Stimulated activated CD4-positive, alpha-beta T cell treated with anti-CD3 and anti-CD28 coated beads, Interleukin-4, amount 100 ng/mL, for 48 hours (primary cell): ENCODE measurements around the gene MFSD12.
A peak's percentile ranks its signal among the peaks of the same experiment; 100 is the strongest.

Experiments
- DNase-seq, 2 donors: peaks; one replicate each; pipeline ENCODE4 v3.0.0-alpha.2; 2020; ENCODE audit warnings: low read depth in 2 of 2

MFSD12 gene

DNA sequence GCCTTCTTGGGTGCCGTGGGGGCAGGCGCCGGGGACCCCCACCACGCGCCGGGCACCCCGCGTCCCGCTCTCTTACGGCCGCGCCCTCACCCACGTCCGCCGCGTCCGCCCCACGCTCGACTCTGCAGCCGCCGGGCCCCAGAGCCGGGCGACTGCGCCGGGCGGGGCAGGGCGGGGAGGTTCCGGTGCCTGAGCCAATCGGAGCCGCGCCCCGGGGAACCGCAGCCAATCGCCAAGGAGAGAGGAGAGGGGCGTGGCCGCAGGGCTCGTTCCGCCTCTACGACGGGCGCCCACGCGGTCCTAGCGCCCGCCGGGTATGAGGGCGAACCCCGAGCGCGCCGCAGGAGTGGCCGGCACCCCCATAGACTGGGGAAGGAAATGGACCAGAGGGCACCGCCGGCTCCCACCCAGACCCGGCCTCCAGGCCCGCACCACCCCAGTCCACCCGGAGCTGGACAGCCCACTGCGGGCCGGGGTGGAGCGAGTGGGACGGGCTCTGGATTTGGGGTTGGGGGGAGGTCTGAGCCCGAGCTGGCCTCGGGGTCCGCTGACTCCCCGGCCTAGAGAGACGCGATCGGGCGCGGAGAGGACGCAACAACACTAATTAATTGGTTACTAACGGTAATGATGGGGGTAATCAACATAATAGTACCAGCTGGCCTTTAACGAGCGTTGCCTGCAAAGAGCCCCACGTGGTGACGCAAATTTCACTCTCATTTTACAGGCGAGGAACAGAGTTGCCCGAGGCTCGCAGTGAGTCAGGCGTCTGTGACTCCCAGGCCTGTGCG lies at the start of gene MFSD12:
Gene MFSD12 (minus strand): TSS at position 126 of the 788 bp plus-strand sequence. CDS start 183 bp downstream, outside the sequence.
- DNase-seq, result peak; percentile 94 to 95

DNA sequence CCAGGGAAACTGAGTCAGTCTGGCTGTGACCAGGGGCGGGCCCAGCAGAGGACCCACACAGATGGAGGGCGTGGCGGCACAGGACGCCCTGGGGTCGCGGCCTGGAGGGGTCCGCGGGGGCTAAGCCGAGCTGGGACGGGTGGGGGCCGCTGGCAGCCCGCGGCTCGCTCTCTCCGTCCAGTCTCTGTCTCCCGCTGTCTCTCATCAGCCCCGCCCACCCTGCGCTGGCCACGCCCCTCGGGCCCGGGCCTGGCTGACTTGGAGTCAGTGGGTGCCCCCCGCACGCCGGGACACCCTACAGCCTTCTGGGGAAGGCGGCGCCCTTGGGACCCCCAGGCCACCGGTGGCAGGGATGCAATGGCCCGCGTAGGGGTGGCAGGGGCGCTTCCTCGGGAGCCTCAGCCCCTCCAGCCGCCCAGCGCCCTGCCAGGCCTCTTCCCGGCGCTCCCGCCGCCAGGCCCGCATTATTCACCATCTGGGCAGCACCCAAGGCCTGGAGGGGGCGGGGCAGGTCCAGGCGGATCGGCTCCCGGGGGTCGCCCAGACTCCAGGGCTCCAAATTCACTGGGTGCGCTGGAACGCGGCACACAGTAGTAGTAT lies 49.4 kb upstream of the MFSD12 start, which contains the start of gene TBXA2R:
Gene TBXA2R (minus strand): TSS at position 186 of the 600 bp plus-strand sequence. CDS start 6,241 bp downstream, outside the sequence.
- DNase-seq, result peak; percentile 55 to 59

DNA sequence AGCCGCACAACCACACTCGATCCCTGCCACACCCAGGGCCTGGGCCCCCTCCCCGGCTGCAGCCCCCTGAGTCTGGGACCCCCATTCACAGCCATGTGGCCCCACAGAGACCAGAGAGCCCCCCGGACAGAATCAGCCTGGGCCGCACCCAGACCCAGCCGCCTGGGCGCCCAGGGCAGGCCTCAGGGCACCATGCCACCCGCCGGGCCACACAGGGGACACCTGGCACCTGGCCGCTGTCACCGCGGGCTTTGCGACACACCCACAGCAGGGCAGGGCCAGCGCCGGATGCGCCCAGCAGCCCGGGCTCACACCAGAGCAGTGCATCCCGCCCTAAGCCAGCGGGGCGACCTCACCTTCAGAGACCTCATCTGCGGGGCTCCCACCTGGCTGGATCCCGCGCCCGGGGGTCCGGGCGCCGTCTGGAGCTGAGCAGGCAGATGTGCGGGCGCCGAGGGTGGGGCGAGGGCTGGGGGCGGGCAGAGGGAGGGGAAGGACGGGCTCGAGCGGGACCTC lies 48.8 kb upstream of the MFSD12 start:
- DNase-seq, result no peak

DNA sequence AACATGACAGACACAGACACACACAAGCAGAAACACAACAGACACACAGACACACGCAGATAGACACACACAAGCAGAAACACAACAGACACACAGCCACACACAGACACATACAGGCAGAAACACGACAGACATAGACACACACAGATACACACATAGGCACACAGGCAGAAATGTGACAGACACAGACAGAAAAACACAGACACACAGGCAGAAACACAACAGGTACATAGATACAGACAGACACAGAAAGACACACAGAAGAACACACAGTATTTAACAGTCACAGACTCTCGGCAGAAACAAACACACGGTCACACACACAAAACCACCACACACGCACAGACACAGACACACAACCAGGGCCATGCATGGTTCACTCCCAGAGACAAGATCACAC lies 48.4 kb upstream of the MFSD12 start:
- DNase-seq, result no peak

DNA sequence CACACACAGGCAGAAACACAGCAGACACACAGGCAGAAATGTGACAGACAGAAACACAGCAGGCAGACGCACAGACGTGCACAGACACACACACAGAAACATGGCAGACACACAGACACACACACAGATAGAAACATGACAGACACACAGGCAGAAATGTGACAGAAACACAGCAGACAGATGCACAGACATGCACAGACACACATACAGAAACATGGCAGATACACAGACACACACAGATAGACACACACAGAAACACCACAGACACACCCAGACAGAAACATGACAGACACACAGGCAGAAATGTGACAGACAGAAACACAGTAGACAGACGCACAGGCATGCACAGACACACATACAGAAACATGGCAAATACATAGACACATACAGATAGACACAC lies 48.0 kb upstream of the MFSD12 start:
- no peak for DNase-seq

DNA sequence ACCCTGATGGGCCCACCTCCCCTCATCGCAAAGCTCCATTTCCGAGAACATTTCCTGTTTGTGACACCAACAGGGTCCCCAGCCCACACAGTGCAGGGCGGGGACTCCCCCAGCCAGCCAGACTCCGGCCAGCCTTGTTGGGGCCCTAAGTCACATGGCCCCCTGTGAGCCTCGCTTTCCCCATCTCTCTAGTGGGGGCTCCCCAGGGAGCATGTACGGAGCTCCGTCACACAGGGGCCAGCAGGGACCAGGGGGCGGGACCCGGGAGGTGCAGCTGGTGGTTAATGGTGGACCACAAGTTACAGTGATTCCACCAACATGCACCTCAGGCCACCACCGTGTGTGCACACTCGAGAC lies 47.6 kb upstream of the MFSD12 start:
- no peak for DNase-seq

DNA sequence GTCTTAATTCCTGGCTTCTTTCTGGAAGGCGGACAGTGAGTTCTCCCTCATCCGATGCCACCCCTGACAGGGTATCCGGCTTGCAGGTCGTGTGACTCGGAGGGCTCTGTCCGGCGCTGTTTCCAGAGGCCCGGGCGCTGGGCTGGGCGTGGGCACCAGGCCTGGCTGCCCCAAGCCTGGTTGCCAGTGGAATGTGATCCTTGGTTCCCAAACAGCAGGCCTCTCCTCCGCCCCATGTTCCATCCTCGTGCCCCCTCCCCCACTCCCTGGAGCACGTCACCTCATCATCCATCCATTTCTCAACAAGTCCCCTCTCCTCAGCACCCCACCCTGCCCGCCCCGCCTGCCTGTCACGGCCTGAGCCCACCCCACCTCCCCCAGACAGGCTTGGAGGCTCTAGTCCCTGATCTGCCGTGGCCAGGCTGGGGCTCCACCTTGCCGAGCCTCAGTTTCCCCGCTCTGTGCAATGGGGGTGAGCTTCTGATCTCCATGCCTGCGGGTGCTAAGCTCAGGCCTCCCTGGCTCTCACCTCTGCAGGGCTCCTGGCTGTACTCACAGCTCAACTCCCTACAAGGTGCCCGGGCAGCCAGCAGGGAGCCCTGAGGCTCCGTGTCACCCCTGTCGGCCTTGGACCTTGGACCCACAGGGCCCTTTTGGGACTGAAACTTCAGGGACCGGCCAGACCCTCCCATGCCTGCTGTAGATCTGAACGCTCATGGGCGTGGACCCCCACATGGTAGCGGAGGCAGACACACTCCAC lies 47.0 kb upstream of the MFSD12 start:
- DNase-seq, result no peak

DNA sequence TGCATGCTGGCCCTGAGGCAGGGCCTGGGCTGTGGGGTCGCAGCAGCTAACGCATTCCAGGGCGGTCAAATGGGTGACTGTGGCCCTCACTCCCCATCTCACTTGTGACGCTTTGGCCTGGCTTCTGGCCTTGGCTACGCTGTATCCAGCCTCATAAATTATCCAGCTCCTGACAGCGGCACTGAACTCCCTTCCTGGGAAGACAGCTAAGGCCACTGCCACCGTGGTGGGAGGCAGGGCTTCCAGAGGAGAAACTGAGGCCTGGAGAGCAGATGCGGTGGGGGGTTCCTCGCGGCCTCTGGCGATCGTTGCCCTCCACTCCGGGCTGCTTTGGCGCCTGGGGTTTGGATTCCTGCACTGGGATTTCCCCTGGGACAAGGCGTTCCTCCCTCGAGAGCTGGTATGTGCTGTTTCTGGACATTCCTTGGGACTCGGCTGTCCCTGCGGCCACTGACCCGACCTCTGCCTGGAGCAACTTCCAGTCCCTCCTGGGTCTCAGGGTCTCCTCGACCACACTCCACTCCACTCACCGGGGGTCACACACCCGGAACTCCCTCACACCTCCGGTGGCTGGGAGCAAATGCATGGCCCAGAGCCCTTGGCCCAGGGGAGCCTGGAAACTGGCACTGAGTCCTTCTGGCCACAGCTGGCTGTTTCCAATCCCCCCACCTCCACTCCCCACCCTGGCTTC lies 45.9 kb upstream of the MFSD12 start:
- no peak for DNase-seq

DNA sequence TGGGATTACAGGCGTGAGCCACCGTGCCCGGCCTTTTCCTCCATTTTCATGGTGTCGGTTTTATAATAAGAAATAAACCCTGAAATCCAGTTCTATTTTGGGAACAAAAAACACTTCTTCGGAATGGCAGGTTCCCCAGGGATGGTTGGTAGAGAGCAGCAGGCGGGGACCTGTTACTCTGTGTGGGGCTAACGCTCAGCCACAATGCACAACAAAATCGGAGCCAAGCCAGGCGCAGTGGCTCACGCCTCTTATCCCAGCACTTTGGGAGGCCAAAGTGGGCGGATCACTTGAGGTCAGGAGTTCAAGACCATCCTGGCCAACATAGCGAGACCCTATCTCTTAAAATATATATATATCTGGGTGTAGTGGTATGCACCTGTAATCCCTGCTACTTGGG lies 43.6 kb upstream of the MFSD12 start:
- no peak for DNase-seq

DNA sequence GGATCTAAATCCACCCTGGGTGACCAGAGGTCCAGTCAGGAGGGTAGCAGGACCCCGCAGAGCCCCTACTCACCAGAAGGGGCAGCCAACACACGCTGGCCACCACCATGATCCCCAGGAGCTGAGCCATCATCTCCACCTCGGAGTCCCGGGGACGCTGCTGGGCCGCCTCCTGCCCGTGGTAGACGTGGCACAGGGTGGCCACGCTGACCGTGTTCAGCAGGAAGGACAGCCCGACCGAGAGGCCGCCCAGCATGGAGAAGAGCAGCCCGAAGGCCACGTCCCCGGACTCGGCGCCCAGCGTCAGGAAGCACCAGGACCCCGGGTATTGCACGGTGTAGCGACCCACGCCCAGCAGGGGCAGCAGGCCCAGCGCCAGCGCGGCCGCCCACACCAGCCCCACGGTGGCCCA lies 42.4 kb upstream of the MFSD12 start:
- DNase-seq, result no peak

DNA sequence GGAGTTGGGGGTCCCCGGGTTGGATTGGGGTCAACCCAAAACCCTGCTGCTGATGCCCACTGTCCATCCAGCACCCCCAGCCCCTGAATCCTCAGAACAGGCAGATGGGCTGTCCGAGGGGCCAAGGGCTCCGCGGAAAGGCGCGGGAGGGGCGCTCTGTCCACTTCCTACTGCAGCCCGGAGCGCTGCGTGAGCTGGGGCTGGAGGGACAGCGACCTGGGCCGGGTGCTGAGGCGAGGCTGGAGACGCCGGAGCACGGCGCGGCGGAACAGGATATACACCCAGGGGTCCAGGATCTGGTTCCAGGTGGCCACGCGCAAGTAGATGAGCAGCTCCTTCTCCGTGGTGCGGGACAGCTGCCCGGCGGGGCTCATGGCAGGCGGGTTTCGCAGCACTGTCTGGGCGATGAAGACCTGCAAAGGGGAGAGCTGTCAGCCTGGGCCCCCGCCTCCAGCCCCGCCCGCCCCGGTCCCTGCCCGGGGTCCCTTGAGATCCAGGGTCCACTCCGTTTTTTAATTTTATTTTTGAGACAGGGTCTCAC lies 38.2 kb upstream of the MFSD12 start:
- DNase-seq, result no peak

DNA sequence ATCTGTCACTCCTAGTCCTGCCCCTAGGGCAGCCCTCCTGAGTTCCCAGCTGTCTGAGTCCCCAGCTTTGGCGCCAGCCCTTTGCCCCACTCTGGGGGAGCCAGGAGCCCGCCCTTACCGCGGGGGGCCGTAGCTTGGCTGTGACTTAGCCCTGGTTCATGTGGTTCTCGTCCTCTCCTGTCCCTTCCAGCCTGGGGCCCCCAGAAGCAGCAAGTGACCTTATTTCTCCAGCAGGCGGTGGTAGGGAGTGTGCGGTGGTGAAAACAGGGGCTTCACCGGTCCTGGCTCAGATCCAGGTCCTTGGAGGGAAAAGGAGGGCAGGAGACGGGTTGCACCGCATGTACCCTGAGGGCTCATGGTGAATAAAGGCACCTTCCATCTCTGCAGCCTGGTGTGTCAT lies 35.8 kb upstream of the MFSD12 start:
- no peak for DNase-seq

DNA sequence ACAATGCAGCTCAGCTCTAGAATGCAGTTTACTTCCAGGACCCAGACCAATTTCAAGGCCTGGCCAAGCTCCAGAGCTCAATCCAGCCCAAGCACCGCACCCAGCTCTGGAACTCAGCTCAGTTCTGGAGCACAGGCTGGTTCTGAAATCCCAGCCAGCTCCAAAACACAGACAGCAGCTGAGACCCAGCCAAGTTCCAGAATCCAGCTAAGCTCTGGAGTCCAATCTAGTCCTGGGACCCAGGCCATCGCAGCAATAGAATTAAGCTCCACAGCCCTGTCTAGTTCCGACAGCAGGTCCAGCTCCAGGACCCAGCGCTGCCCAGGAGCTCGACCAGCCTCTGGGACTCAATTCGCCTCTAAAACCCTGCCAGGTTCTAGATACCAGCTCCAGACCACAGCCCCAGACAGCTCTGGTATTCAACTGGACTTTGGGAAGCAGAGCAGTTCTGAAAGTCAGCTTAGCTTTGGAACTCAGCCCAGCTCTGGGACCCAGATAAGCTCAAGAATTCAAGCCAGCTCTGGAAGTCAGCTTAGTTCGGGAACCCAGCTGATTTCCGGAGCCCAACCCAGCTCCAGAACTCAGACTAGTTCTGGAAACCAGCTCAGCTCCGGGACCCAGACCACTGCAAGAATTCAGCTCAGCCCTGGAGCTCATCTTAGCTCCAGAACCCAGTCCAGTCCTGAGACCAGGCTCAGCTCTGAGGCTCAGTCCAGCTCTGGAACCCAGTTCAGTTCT lies 34.7 kb upstream of the MFSD12 start:
- no peak for DNase-seq

DNA sequence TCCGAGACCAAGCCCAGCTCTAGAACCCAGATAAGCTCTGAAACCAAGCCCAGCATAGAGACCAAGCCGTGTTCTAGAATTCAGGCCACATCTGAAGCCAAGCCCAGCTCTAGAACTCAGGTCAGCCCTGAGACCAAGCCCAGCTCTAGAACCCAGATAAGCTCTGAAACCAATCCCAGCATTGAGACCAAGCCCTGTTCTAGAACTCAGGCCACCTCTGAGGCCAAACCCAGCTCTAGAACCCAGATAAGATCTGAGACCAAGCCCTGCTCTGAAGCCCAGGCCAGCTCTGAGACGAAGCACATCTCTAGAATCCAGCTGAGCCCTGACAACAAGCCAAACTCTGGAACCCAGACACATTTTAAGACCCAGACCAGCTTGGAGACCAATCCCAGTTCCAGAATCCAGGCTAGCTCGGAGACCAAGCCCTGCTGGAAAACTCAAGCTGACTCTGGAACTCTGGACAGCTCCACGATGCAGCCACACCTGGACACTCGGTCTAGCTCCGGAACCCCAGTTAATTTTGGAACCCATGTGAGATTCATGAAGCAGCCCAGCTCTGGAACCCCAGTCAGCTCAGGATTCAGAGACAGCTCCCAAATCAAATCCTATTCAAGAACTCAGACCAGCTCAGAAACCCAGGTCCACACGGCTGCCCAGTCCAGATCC lies 33.7 kb upstream of the MFSD12 start:
- no peak for DNase-seq

DNA sequence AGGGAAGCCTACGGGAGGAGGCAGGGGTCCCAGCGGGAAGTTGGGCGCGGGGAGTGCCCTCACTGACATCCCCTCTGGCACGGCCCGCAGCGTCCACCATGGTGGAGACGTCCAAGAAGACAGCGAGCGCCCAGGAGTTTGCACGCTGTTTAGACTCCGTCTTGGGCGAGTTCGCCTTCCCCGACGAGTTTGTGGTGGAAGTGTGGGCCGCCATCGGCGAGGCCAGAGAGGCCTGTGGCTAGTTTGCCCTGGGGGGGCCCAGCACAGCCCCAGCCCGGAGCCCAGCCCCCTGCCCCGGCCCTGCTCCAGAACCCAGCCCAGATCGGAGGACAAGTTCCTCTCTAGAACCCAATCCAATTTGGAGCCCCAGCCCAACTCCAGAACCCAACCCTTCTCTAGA lies 32.6 kb upstream of the MFSD12 start:
- DNase-seq, result no peak

DNA sequence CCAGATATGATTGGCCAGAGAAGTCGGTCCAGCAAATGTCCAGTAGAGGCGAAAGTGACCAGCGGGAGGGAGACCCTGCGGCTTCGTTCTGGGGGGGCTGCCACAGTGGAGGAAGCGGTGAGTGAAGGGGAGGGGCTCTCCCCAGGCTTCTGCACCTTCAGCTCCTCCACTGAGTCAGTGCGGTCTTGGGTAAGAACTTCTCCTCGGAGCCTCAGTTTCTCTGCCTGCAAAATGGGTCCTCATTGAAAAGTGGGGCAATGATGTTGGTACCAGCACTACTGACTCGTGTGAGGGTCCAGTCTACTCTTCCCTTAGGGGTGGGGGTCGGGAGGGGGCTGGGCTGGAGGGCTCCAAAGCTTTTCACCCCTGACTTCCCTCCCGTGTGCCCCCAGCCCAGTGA lies 32.1 kb upstream of the MFSD12 start:
- DNase-seq, result no peak

DNA sequence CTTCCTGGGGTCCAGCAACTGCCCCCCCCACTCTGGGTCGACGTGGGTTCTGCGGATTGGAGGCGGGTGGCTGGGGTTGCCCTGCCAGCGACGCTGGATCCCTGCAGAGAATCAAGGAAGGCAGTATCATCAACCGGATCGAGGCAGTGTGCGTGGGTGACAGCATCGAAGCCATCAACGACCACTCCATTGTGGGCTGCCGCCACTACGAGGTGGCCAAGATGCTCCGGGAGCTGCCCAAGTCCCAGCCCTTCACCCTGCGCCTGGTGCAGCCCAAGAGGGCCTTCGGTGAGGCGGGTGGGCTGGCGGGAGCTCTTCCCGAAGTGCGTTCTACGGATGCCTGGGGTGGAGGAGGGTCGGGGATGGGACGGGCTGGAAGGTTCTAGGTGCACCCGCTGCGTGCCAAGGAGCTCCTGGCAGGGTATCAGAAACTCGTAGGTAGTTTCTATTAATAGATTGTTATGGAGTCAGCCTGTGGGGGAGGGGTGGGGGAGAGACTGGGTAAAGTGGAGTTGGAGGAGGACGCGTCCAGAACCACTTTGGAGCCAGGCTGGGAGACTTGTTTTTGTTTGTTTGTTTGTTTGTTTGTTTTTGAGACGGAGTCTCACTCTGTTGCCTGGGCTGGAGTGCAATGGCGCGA lies 29.4 kb upstream of the MFSD12 start:
- DNase-seq, result no peak

DNA sequence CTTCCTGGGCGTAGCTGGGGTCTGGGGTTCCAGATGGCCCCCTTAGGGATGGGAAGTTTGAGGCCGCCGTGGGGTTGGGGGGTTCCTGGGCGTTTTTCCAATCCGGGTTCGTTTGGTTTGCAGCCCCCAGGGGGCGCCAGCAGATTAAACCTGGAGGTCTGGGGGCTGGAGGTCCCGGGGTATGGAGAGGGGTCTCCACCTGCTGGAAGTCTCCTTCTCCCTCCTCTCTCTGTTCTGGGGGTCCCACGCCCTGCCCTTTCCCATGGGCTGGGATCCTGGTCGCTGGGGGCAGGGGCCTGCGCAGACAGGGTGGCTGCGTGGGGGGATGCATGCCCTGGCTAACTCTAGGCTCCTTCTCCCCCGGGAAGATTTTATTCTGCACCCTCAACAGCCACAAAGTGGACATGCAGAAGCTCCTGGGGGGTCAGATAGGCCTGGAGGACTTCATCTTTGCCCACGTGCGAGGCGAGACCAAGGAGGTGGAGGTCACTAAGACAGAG lies 28.8 kb upstream of the MFSD12 start:
- DNase-seq, result peak in 1 of 2 donors; percentile 16

DNA sequence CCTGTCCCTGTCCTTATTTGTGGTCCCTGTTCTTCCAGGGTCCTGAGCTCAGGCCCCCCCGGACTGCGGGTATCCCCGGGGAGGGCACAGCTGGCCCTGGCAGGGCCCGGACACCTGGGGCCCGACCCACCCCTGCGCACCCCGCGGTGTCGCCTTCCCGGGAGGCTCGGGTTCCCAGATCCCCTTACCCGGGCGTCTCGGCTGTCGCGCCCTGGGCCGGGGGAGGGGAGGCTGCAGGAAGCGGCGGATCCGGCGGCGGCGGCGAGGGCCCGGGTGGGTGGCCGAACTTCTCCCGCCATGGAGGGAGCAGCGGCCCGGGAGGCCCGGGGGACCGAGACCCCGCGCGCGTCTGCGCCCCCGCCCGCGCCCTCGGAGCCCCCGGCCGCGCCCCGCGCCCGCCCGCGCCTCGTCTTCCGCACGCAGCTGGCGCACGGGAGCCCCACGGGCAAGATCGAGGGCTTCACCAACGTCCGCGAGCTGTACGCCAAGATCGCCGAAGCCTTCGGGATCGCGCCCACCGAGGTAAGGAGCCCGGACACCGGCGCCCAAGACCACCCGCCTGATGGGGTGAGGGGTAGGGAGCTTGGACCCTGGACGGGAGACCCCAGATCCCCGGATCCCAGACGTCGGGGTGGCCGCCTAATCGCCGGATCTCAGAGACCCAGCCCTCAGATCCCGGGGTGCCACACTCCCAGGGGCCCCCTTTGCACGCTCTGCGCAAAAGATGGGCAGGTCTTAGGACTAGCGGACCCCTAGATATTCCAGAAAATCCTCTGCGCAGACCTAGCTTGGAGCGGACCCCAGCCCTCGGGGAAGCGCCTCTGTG lies 28.1 kb upstream of the MFSD12 start, which contains the start of gene GIPC3:
Gene GIPC3 (plus strand): TSS at position 178 of the 826 bp plus-strand sequence. CDS start 120 bp downstream, at position 298.
- DNase-seq, result no peak
